ENCODE results near the gene DENND2A. TPM values are rescaled to one million over a fixed set of nuclear protein-coding genes. Genes with fewer than 3 reads are reported as not detected.
"Not testable (repeated sequence)": the region's sequence is repeated elsewhere in the genome, so short reads cannot be mapped to it uniquely, and the experiment has no call there.

The DENND2A gene
- total and polyA plus RNA-seq, 2 experiments from 2014 or later = 6.7 to 8.4 TPM

GRCh38 chr7:140649556-140650205 lies 9.1 kb upstream of the DENND2A start:
- DNase-seq (ENCODE audit: low spot score) = no peak
- no peak overlapping the region for H2AFZ ChIP-seq
- H3K4me3 ChIP-seq = no peak overlapping the region
- no peaks in the 10 kb centered on the region for H3K4me1 ChIP-seq (ENCODE audit: insufficient read depth)
- no peaks in the 10 kb centered on the region for H3K9me3 ChIP-seq (ENCODE audit: low read depth)
- no peak overlapping the region for H3K4me2 ChIP-seq
- H3K36me3 ChIP-seq (replicated peaks; ENCODE audit: insufficient read depth, low read depth) = no peaks in the 10 kb centered on the region
- H3K9me2 ChIP-seq (replicated peaks; ENCODE audit: insufficient read depth) = no peaks in the 10 kb centered on the region
- H4K20me1 ChIP-seq (ENCODE audit: insufficient read depth, poor library complexity, severe bottlenecking) = no peaks in the 10 kb centered on the region
- H3K27ac ChIP-seq = no peak overlapping the region
- H3K79me2 ChIP-seq = no peaks in the 10 kb centered on the region
- no peaks in the 10 kb centered on the region for H3K27me3 ChIP-seq
- 80% methylated on average over 6 of the region's 6 CpGs for WGBS (ENCODE audit: low lambda C conversion rate, missing lambda C conversion rate)
- no peak for TF ChIP-seq EZH2phosphoT487 (IDR thresholded peaks at IDR 0.05; ENCODE audit: low read depth, severe bottlenecking, unreplicated experiment)
- no peak for TF ChIP-seq CTCF (IDR thresholded peaks at IDR 0.05; ENCODE audit: poor library complexity)
- TF ChIP-seq EZH2 (IDR thresholded peaks at IDR 0.05; ENCODE audit: borderline replicate concordance) = no peak

GRCh38 chr7:140646931-140647647 lies 6.5 kb upstream of the DENND2A start:
- H2AFZ ChIP-seq = no peak overlapping the region
- WGBS (ENCODE audit: low lambda C conversion rate, missing lambda C conversion rate) = 28% methylated on average over 8 of the region's 8 CpGs

GRCh38 chr7:140645166-140645900 lies 4.7 kb upstream of the DENND2A start:
- Histone ChIP-seq H3K36me3 (replicated peaks; ENCODE audit: insufficient read depth, low read depth) (no peaks in the 10 kb centered on the region), H3K4me2 (no peak overlapping the region), H3K4me1 (ENCODE audit: insufficient read depth) (peaks cover 9% of the 10 kb centered on the region), H3K27me3 (no peaks in the 10 kb centered on the region), H3K4me3 (no peak overlapping the region), H3K9me2 (replicated peaks; ENCODE audit: insufficient read depth) (no peaks in the 10 kb centered on the region), H2AFZ (no peak overlapping the region), H3K27ac (no peak overlapping the region), H3K9me3 (ENCODE audit: low read depth) (no peaks in the 10 kb centered on the region), H4K20me1 (ENCODE audit: insufficient read depth, poor library complexity, severe bottlenecking) (no peaks in the 10 kb centered on the region), H3K79me2 (no peaks in the 10 kb centered on the region)
- no peak for TF ChIP-seq EZH2 (IDR thresholded peaks at IDR 0.05; ENCODE audit: borderline replicate concordance)
- TF ChIP-seq CTCF (IDR thresholded peaks at IDR 0.05; ENCODE audit: poor library complexity) = no peak
- TF ChIP-seq EZH2phosphoT487 (IDR thresholded peaks at IDR 0.05; ENCODE audit: low read depth, severe bottlenecking, unreplicated experiment) = no peak
- DNase-seq (ENCODE audit: low spot score) = no peak
- WGBS (ENCODE audit: low lambda C conversion rate, missing lambda C conversion rate) = 93% methylated on average over 8 of the region's 8 CpGs

More at GRCh38 chr7:140646931-140647647, 6.5 kb upstream of the DENND2A start:
- DNase-seq (ENCODE audit: low spot score) = peak; percentile 57
- Histone ChIP-seq H4K20me1 (ENCODE audit: insufficient read depth, poor library complexity, severe bottlenecking) (no peaks in the 10 kb centered on the region), H3K27me3 (no peaks in the 10 kb centered on the region), H3K27ac (no peak overlapping the region), H3K36me3 (replicated peaks; ENCODE audit: insufficient read depth, low read depth) (no peaks in the 10 kb centered on the region), H3K9me3 (ENCODE audit: low read depth) (no peaks in the 10 kb centered on the region), H3K4me1 (ENCODE audit: insufficient read depth) (no peaks in the 10 kb centered on the region), H3K4me3 (no peak overlapping the region), H3K4me2 (no peak overlapping the region), H3K9me2 (replicated peaks; ENCODE audit: insufficient read depth) (no peaks in the 10 kb centered on the region), H3K79me2 (no peaks in the 10 kb centered on the region)
- TF ChIP-seq EZH2 (IDR thresholded peaks at IDR 0.05; ENCODE audit: borderline replicate concordance) = no peak
- peak; percentile 46 for TF ChIP-seq CTCF (IDR thresholded peaks at IDR 0.05; ENCODE audit: poor library complexity)
- TF ChIP-seq EZH2phosphoT487 (IDR thresholded peaks at IDR 0.05; ENCODE audit: low read depth, severe bottlenecking, unreplicated experiment) = no peak

- H3K4me3 ChIP-seq; H3K79me2 ChIP-seq; H3K4me2 ChIP-seq; H3K27ac ChIP-seq; DNase-seq (ENCODE audit: low spot score); H3K9me3 ChIP-seq (ENCODE audit: low read depth); H3K27me3 ChIP-seq; H4K20me1 ChIP-seq (ENCODE audit: insufficient read depth, poor library complexity, severe bottlenecking); H3K4me1 ChIP-seq (ENCODE audit: insufficient read depth); H2AFZ ChIP-seq; H3K36me3 ChIP-seq (replicated peaks; ENCODE audit: insufficient read depth, low read depth); H3K9me2 ChIP-seq (replicated peaks; ENCODE audit: insufficient read depth): not testable (repeated sequence)
- WGBS (ENCODE audit: low lambda C conversion rate, missing lambda C conversion rate) = 83% methylated on average over 13 of the region's 13 CpGs
Observed at GRCh38 chr7:140644761-140645160, 4.1 kb upstream of the DENND2A start.

All from hepatocyte (in vitro differentiated cells).